Measurements from ENCODE around the gene ZNF668. TPM values are rescaled to one million over a fixed set of nuclear protein-coding genes. Genes with fewer than 3 reads are reported as not detected.

Gene ZNF668
- total and polyA plus RNA-seq, 2 of the 13 experiments (the other 11 are each of a cell fraction or from before 2014, with no cell fraction given): 3.8 to 9.8 TPM

DNA sequence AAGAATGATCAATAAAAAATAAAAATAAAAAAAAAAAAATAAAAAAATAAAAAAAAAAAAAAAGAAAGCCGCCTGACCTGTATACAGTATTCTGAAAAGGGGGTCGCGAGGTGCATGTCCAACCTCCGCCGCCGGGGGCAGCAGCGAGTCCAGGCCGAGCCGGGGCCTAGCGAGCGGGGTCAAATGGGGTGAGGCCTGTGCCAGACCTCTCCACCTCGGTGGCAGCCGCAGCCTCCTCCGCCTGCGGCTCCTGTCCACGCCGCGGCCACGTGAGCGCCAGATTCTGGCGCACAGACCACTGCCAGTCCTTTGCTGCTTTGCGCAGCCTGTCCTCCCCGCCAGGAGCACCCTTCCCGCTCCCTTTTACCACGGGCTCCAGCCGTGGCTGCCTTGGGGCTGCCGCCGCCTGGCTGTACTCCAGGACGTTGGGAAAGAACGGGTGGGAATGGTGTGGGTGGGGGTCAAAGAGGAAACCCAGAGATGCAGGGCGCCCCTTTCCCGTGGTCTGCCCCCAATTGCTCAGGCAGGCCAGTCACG is 31.7 kb upstream of the ZNF668 start (continued):
- TF ChIP-seq MAF1 (CRISPR knock-in tag; IDR thresholded peaks at IDR 0.05; ENCODE audit: borderline replicate concordance): peak; percentile 89; the same call in 1 of the 2 replicates
- TF ChIP-seq, protein P1, sequence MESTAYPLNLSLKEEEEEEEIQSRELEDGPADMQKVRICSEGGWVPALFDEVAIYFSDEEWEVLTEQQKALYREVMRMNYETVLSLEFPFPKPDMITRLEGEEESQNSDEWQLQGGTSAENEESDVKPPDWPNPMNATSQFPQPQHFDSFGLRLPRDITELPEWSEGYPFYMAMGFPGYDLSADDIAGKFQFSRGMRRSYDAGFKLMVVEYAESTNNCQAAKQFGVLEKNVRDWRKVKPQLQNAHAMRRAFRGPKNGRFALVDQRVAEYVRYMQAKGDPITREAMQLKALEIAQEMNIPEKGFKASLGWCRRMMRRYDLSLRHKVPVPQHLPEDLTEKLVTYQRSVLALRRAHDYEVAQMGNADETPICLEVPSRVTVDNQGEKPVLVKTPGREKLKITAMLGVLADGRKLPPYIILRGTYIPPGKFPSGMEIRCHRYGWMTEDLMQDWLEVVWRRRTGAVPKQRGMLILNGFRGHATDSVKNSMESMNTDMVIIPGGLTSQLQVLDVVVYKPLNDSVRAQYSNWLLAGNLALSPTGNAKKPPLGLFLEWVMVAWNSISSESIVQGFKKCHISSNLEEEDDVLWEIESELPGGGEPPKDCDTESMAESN (CRISPR knock-in tag; conservative IDR thresholded peaks at IDR 0.05): peak; percentile 98
- peak; percentile 94 for TF ChIP-seq CBX5 (CRISPR knock-in tag; IDR thresholded peaks at IDR 0.05; ENCODE audit: borderline replicate concordance)
- TF ChIP-seq ZC3H13 (CRISPR knock-in tag; IDR thresholded peaks at IDR 0.05): peak; percentile 93
- TF ChIP-seq, protein P2, sequence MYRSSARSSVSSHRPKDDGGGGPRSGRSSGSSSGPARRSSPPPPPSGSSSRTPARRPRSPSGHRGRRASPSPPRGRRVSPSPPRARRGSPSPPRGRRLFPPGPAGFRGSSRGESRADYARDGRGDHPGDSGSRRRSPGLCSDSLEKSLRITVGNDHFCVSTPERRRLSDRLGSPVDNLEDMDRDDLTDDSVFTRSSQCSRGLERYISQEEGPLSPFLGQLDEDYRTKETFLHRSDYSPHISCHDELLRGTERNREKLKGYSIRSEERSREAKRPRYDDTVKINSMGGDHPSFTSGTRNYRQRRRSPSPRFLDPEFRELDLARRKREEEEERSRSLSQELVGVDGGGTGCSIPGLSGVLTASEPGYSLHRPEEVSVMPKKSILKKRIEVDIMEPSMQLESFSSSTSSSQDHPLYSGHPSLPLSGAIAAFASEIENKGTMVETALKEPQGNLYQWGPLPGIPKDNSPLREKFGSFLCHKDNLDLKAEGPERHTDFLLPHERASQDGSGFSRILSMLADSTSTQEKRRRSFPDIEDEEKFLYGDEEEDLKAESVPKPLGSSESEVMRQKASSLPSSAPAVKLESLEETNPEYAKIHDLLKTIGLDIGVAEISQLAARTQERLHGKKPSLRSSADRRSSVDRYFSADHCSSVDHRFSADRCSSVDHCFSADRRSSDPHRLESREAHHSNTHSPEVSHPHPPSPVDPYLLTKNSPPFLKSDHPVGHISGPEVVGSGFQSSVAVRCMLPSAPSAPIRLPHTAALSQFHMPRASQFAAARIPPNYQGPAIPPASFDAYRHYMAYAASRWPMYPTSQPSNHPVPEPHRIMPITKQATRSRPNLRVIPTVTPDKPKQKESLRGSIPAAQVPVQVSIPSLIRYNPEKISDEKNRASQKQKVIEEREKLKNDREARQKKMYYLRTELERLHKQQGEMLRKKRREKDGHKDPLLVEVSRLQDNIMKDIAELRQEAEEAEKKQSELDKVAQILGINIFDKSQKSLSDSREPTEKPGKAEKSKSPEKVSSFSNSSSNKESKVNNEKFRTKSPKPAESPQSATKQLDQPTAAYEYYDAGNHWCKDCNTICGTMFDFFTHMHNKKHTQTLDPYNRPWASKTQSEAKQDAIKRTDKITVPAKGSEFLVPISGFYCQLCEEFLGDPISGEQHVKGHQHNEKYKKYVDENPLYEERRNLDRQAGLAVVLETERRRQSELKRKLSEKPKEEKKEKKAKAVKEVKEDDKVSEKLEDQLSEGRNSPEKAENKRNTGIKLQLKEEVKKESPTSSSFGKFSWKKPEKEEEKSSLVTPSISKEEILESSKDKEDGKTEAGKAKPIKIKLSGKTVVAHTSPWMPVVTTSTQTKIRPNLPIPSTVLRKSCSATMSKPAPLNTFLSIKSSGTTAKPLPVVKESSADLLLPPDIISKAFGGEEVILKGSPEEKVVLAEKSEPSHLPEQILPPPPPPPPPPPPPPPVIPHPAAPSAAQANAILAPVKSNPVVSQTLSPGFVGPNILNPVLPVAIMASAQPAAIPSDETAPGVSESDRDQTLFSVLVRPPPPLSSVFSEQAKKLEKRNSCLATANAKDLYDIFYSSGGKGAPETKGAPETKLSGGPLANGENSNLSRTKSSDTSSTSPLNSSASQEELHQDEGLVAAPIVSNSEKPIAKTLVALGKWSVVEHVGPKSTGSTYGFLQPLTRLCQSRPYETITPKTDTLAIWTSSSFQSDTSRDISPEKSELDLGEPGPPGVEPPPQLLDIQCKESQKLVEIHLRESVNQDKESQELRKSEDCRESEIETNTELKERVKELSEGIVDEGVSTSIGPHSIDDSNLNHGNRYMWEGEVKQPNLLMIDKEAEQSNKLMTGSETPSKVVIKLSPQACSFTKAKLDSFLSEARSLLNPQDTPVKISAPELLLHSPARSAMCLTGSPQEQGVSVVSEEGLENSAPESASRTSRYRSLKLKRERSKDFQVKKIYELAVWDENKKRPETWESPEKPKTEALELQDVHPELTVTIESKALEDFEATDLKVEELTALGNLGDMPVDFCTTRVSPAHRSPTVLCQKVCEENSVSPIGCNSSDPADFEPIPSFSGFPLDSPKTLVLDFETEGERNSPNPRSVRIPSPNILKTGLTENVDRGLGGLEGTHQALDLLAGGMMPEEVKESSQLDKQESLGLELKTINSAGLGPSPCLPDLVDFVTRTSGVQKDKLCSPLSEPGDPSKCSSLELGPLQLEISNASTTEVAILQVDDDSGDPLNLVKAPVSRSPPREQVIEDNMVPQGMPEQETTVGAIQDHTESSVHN (CRISPR knock-in tag; IDR thresholded peaks at IDR 0.05): peak; percentile 98
- TF ChIP-seq KDM1A (CRISPR knock-in tag; IDR thresholded peaks at IDR 0.05): peak; percentile 70; the same call in 1 of the 2 replicates
- peak; percentile 94; the same call in 1 of the 2 replicates for TF ChIP-seq SMAD9 (CRISPR knock-in tag; IDR thresholded peaks at IDR 0.05)
- TF ChIP-seq ZNF343 (CRISPR knock-in tag; IDR thresholded peaks at IDR 0.05): peak; percentile 84
- no peak for TF ChIP-seq ATF7 (IDR thresholded peaks at IDR 0.05)
- TF ChIP-seq ATF7 (CRISPR knock-in tag; IDR thresholded peaks at IDR 0.05): peak; percentile 33; the same call in 1 of the 2 replicates
- peak; percentile 95; the same call in 1 of the 2 replicates for TF ChIP-seq SNAI1 (CRISPR knock-in tag; IDR thresholded peaks at IDR 0.05; ENCODE audit: borderline replicate concordance)
- peak; percentile 88; the same call in 1 of the 2 replicates for TF ChIP-seq TSC22D2 (CRISPR knock-in tag; IDR thresholded peaks at IDR 0.05; ENCODE audit: borderline replicate concordance)
- peak; percentile 89 for TF ChIP-seq ZNF780A (CRISPR knock-in tag; IDR thresholded peaks at IDR 0.05)
- peak; percentile 92 for TF ChIP-seq ZNF317 (CRISPR knock-in tag; IDR thresholded peaks at IDR 0.05)
- peak; percentile 98 for TF ChIP-seq ZNF333 (CRISPR knock-in tag; IDR thresholded peaks at IDR 0.05; ENCODE audit: borderline replicate concordance)
- TF ChIP-seq TAF15 (IDR thresholded peaks at IDR 0.05; ENCODE audit: low read depth, low read length, poor library complexity, severe bottlenecking): peak; percentile 51
- TF ChIP-seq ZNF547 (CRISPR knock-in tag; IDR thresholded peaks at IDR 0.05): peak; percentile 95
- TF ChIP-seq TCF7 (IDR thresholded peaks at IDR 0.05; ENCODE audit: low read depth): no peak

All from HepG2 (cell line).